HepG2 (cell line): ENCODE results near the gene MLLT10. TPM values are rescaled to one million over a fixed set of nuclear protein-coding genes. Genes with fewer than 3 reads are reported as not detected.
A peak's percentile ranks its signal among the peaks of the same experiment; 100 is the strongest.

Experiments
- BHLHE40 ChIP-seq: IDR thresholded peaks from 2 replicates; pipeline ENCODE4 v1.6.1; 2011; ENCODE audit warnings: low read length, improper control_type of control experiment
- FOXM1 ChIP-seq: sonication (generic); formaldehyde crosslinking; IDR thresholded peaks from 2 replicates; pipeline ENCODE4 v1.5.0; 2020; ENCODE audit warnings: missing genetic modification reagents
- GTF2F1 ChIP-seq: fragments of 150-350 bp; IDR thresholded peaks from 2 replicates; pipeline ENCODE4 v1.6.1; 2014; ENCODE audit warnings: low read length
- HDAC6 ChIP-seq: fragments of 200-600 bp; sonication (generic); IDR thresholded peaks from 2 replicates; pipeline ENCODE4 v1.7.0; 2017; ENCODE audit warnings: mild to moderate bottlenecking, antibody characterized with exemption, low read length, low read depth
- HNRNPK ChIP-seq: fragments of 200-400 bp; formaldehyde crosslinking; IDR thresholded peaks from 2 replicates; pipeline ENCODE4 v1.6.1; 2018; ENCODE audit warnings: low read length, low read depth, moderate library complexity, mild to moderate bottlenecking; ENCODE audit not compliant: poor library complexity, severe bottlenecking
- JDP2 ChIP-seq: sonication (generic); formaldehyde crosslinking; IDR thresholded peaks from 2 replicates; pipeline ENCODE4 v1.8.1; 2022; ENCODE audit warnings: missing genetic modification reagents, borderline replicate concordance
- KMT2B ChIP-seq: IDR thresholded peaks from 2 replicates; pipeline ENCODE4 v1.6.1; 2016; ENCODE audit warnings: missing genetic modification reagents, missing compliant biosample characterization
- NONO ChIP-seq, 2 experiments: fragments of 450-650 bp in 1 of 2; sonication (generic) in 1 of 2; formaldehyde crosslinking in 1 of 2; IDR thresholded peaks in 1 of 2; conservative IDR thresholded peaks in 1 of 2; 2 replicates each; pipeline versions ENCODE4 v1.6.1 to v1.8.0; 2017 to 2022; ENCODE audit warnings: mild to moderate bottlenecking in 1 of 2, missing genetic modification reagents in 1 of 2, moderate library complexity in 1 of 2
- NPAS2 ChIP-seq: sonication (generic); formaldehyde crosslinking; IDR thresholded peaks from 2 replicates; pipeline ENCODE4 v1.8.0; 2022; ENCODE audit warnings: mild to moderate bottlenecking, missing genetic modification reagents, borderline replicate concordance
- PRDM4 ChIP-seq: sonication (generic); formaldehyde crosslinking; IDR thresholded peaks from 2 replicates; pipeline ENCODE4 v1.9.0; 2021; ENCODE audit warnings: missing genetic modification reagents, borderline replicate concordance
- SIX1 ChIP-seq: sonication (generic); formaldehyde crosslinking; IDR thresholded peaks from 2 replicates; pipeline ENCODE4 v1.4.0; 2020; ENCODE audit warnings: missing genetic modification reagents, borderline replicate concordance
- TARDBP ChIP-seq: sonication (generic); formaldehyde crosslinking; IDR thresholded peaks from 2 replicates; pipeline ENCODE4 v1.8.0; 2022; ENCODE audit warnings: mild to moderate bottlenecking, missing genetic modification reagents
- TCF12 ChIP-seq, 2 experiments: fragments of 450-650 bp in 1 of 2; sonication (generic) in 1 of 2; formaldehyde crosslinking in 1 of 2; IDR thresholded peaks; 2 replicates each; pipeline versions ENCODE4 v1.6.1 to v1.8.0; 2017 to 2022; ENCODE audit warnings: antibody characterized with exemption in 1 of 2, mild to moderate bottlenecking in 1 of 2, missing genetic modification reagents in 1 of 2, moderate library complexity in 1 of 2
- TRIM24 ChIP-seq: sonication (generic); formaldehyde crosslinking; IDR thresholded peaks from 2 replicates; pipeline ENCODE4 v1.8.0; 2022; ENCODE audit warnings: mild to moderate bottlenecking, missing genetic modification reagents
- WIZ ChIP-seq: sonication (generic); formaldehyde crosslinking; IDR thresholded peaks from 2 replicates; pipeline ENCODE4 v1.5.1; 2020; ENCODE audit warnings: mild to moderate bottlenecking, missing genetic modification reagents
- ZBTB20 ChIP-seq: sonication (generic); formaldehyde crosslinking; IDR thresholded peaks from 2 replicates; pipeline ENCODE4 v1.8.1; 2023; ENCODE audit warnings: missing genetic modification reagents, low read depth, mild to moderate bottlenecking, borderline replicate concordance
- ZFP1 ChIP-seq: IDR thresholded peaks from 2 replicates; pipeline ENCODE4 v1.6.1; 2016
- ZNF160 ChIP-seq: sonication (generic); formaldehyde crosslinking; IDR thresholded peaks from 2 replicates; pipeline ENCODE4 v1.8.0; 2022; ENCODE audit warnings: mild to moderate bottlenecking, inconsistent platforms, missing genetic modification reagents
- ZNF362 ChIP-seq: sonication (generic); formaldehyde crosslinking; IDR thresholded peaks from 2 replicates; pipeline ENCODE4 v1.4.0; 2020; ENCODE audit warnings: missing genetic modification reagents, mild to moderate bottlenecking, borderline replicate concordance
- ZNF510 ChIP-seq: sonication (generic); formaldehyde crosslinking; IDR thresholded peaks from 2 replicates; pipeline ENCODE4 v1.4.0; 2020; ENCODE audit warnings: low read depth, mild to moderate bottlenecking, missing genetic modification reagents
- ZNF713 ChIP-seq: sonication (generic); formaldehyde crosslinking; IDR thresholded peaks from 2 replicates; pipeline ENCODE4 v1.4.0; 2020; ENCODE audit warnings: mild to moderate bottlenecking, missing genetic modification reagents
- ZNF790 ChIP-seq: sonication (generic); formaldehyde crosslinking; IDR thresholded peaks from 2 replicates; pipeline ENCODE4 v1.8.0; 2022; ENCODE audit warnings: missing genetic modification reagents, mild to moderate bottlenecking, borderline replicate concordance
- polyA plus RNA-seq, 8 experiments: library from polyadenylated mRNA; depleted of rRNA in 3 of 8; stranded (reverse) in 7 of 8; unstranded in 1 of 8; fragments of >200 nt; fragmentation: Illumina TruSeq in 4 of 8; extraction: Trizol in 4 of 8; gene quantifications; 2 replicates each; pipeline versions ENCODE4 v1.2.1 to v1.2.3, GENCODE V29; 2011 to 2016; ENCODE audit warnings: low read depth in 4 of 8, missing spikeins in 1 of 8, mixed read lengths in 1 of 8; ENCODE audit not compliant: insufficient read depth in 1 of 8
- total RNA-seq, 5 experiments: library from RNA; depleted of rRNA; stranded (reverse); fragments of >200 nt; fragmentation: Illumina TruSeq; extraction: Trizol; gene quantifications; 2 replicates each; pipeline ENCODE4 v1.2.3, GENCODE V29; 2016; ENCODE audit warnings: low read depth in 1 of 5
- TF ChIP-seq, protein P1 (sequence below): sonication (generic); formaldehyde crosslinking; IDR thresholded peaks from 2 replicates; pipeline ENCODE4 v1.4.0; 2020; ENCODE audit warnings: missing genetic modification reagents, borderline replicate concordance
- TF ChIP-seq, protein P2 (sequence below): sonication (generic); formaldehyde crosslinking; IDR thresholded peaks from 2 replicates; pipeline ENCODE4 v1.5.0; 2020; ENCODE audit warnings: missing genetic modification reagents

MLLT10 gene
- total and polyA plus RNA-seq, 2 of the 13 experiments (the other 11 are each of a cell fraction or from before 2014, with no cell fraction given) = 51.3 to 84.1 TPM

DNA sequence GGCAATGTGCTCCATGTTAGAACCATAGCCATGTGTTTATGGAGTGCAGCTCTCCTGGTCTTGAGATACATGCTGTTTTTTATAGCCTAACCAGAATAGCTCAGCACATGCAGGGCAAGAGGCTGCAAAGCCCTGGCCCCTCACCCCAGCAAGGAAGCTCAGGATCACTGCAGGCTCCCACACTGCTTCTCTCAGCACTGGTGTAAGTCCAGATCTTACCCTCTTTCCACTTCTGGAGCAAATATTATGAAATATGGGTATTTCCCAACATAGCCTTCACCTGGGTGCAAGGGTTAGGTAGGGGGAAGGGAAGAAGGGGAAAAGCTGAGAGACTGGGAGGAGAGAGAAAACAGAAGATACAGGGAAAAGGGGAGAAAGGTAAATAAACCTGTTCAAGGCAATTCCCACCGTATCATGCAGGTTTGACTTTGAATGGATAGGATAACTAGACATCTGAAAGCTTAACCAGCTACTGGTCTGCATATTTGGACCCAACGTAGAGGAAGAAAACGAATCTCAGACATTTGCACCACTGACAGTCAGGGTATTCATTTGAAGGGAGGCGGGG is 28.2 kb upstream of the MLLT10 start (continued):
- TF ChIP-seq ZNF362 (CRISPR knock-in tag) = peak; percentile 68; the same call in 1 of the 2 replicates
- peak; percentile 64; the same call in 1 of the 2 replicates for TF ChIP-seq WIZ
- TF ChIP-seq ZNF510 (CRISPR knock-in tag) = no peak
- 0 out of 2 replicates have a peak, but pooled peaks have one; percentile 71 for TF ChIP-seq ZNF713 (CRISPR knock-in tag)
- peak; percentile 100 for TF ChIP-seq TRIM24 (CRISPR knock-in tag)
- TF ChIP-seq ZFP1 = peak; percentile 93; the same call in 1 of the 2 replicates
- TF ChIP-seq, protein P1, sequence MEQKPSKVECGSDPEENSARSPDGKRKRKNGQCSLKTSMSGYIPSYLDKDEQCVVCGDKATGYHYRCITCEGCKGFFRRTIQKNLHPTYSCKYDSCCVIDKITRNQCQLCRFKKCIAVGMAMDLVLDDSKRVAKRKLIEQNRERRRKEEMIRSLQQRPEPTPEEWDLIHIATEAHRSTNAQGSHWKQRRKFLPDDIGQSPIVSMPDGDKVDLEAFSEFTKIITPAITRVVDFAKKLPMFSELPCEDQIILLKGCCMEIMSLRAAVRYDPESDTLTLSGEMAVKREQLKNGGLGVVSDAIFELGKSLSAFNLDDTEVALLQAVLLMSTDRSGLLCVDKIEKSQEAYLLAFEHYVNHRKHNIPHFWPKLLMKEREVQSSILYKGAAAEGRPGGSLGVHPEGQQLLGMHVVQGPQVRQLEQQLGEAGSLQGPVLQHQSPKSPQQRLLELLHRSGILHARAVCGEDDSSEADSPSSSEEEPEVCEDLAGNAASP (CRISPR knock-in tag) = peak; percentile 99
- TF ChIP-seq GTF2F1 = peak; percentile 25; the same call in 1 of the 2 replicates
- no peak for TF ChIP-seq PRDM4 (CRISPR knock-in tag)
- peak; percentile 90 for TF ChIP-seq SIX1 (CRISPR knock-in tag)
- TF ChIP-seq JDP2 (CRISPR knock-in tag) = peak; percentile 80; the same call in 1 of the 2 replicates
- TF ChIP-seq ZNF790 (CRISPR knock-in tag) = 0 out of 2 replicates have a peak, but pooled peaks have one; percentile 37
- peak; percentile 100 for TF ChIP-seq TARDBP (CRISPR knock-in tag)
- no peak for TF ChIP-seq NONO (IDR thresholded peaks at IDR 0.05)
- peak; percentile 99 for TF ChIP-seq NONO (CRISPR knock-in tag; conservative IDR thresholded peaks at IDR 0.05)
- no peak for TF ChIP-seq FOXM1
- TF ChIP-seq, protein P2, sequence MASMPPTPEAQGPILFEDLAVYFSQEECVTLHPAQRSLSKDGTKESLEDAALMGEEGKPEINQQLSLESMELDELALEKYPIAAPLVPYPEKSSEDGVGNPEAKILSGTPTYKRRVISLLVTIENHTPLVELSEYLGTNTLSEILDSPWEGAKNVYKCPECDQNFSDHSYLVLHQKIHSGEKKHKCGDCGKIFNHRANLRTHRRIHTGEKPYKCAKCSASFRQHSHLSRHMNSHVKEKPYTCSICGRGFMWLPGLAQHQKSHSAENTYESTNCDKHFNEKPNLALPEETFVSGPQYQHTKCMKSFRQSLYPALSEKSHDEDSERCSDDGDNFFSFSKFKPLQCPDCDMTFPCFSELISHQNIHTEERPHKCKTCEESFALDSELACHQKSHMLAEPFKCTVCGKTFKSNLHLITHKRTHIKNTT (CRISPR knock-in tag) = no peak
- no peak for TF ChIP-seq TCF12 (IDR thresholded peaks at IDR 0.05)
- TF ChIP-seq TCF12 (CRISPR knock-in tag; IDR thresholded peaks at IDR 0.05) = peak; percentile 93; the same call in 1 of the 2 replicates
- no peak for TF ChIP-seq HNRNPK
- peak; percentile 81 for TF ChIP-seq KMT2B (CRISPR knock-in tag)
- no peak for TF ChIP-seq HDAC6
- TF ChIP-seq ZNF160 (CRISPR knock-in tag) = no peak; the same call in 1 of the 2 replicates
- TF ChIP-seq NPAS2 (CRISPR knock-in tag) = no peak
- TF ChIP-seq BHLHE40 = peak; percentile 35; the same call in 1 of the 2 replicates
- TF ChIP-seq ZBTB20 (CRISPR knock-in tag) = peak; percentile 80
